HFFc6 (cell line): ENCODE results near the gene CLIP1. TPM values are rescaled to one million over a fixed set of nuclear protein-coding genes. Genes with fewer than 3 reads are reported as not detected.
A peak's percentile ranks its signal among the peaks of the same experiment; 100 is the strongest.

Experiments
- DNase-seq: peaks from one replicate; pipeline ENCODE4 v3.0.0-alpha.2; 2018
- H3K27ac Mint-ChIP-seq: 2 replicates; pipeline ENCODE4 v1.8.0; 2020; ENCODE audit warnings: mild to moderate bottlenecking, mixed read lengths
- H3K27me3 Mint-ChIP-seq: 2 replicates; pipeline ENCODE4 v1.8.0; 2021; ENCODE audit warnings: mild to moderate bottlenecking, moderate library complexity, mixed read lengths; ENCODE audit not compliant: insufficient read depth
- H3K36me3 Mint-ChIP-seq: 2 replicates; pipeline ENCODE4 v1.8.0; 2021; ENCODE audit warnings: low read depth, mixed read lengths
- H3K4me1 Mint-ChIP-seq: 2 replicates; pipeline ENCODE4 v1.8.0; 2020; ENCODE audit warnings: low read depth, mixed read lengths
- H3K4me3 Mint-ChIP-seq: 2 replicates; pipeline ENCODE4 v1.8.0; 2020; ENCODE audit warnings: mild to moderate bottlenecking, moderate library complexity, mixed read lengths
- H3K9me3 Mint-ChIP-seq: 2 replicates; pipeline ENCODE4 v1.8.0; 2020; ENCODE audit warnings: mild to moderate bottlenecking, mixed read lengths
- CTCF ChIP-seq: fragments of 200-600 bp; sonication (generic); IDR thresholded peaks from 2 replicates; pipeline ENCODE4 v1.5.0; 2021; ENCODE audit warnings: antibody characterized with exemption, mild to moderate bottlenecking
- total RNA-seq, 6 experiments: library from RNA; stranded (reverse); fragmentation: NEBNext Ultra II Directional; extraction: Animal tissue kit (Norgen Biotek cat#: 25700); gene quantifications; 2 replicates in 1 of 6; 3 replicates in 5 of 6; pipeline ENCODE4 v1.2.3, GENCODE V29; 2021

CLIP1 gene
- total RNA-seq, 6 experiments from 2014 or later: 62.5 to 71.9 (median 69.1) TPM

GRCh38 chr12:122393817-122394216 lies 28.7 kb downstream of the CLIP1 start:
- Mint-ChIP-seq H3K27me3 (no peaks in the 10 kb centered on the region; the same call in none of the 2 replicates), H3K27ac (peak overlapping the region; percentile 95), H3K4me1 (peaks cover 39% of the 10 kb centered on the region), H3K4me3 (no peak overlapping the region), H3K9me3 (no peaks in the 10 kb centered on the region), H3K36me3 (peaks cover 9% of the 10 kb centered on the region)
- no peak for TF ChIP-seq CTCF
- no peak for DNase-seq

GRCh38 chr12:122392411-122392810 lies 30.1 kb downstream of the CLIP1 start:
- TF ChIP-seq CTCF: no peak
- Mint-ChIP-seq H3K27me3 (no peaks in the 10 kb centered on the region; the same call in none of the 2 replicates), H3K36me3 (peaks cover 9% of the 10 kb centered on the region), H3K4me3 (no peak overlapping the region), H3K27ac (peak overlapping the region; percentile 31; the same call in 1 of the 2 replicates), H3K4me1 (peaks cover 37% of the 10 kb centered on the region), H3K9me3 (no peaks in the 10 kb centered on the region)
- DNase-seq: no peak

GRCh38 chr12:122389677-122390076 lies 32.8 kb downstream of the CLIP1 start:
- H3K36me3 Mint-ChIP-seq: peaks cover 9% of the 10 kb centered on the region; the same call in 1 of the 2 replicates
- peaks cover 21% of the 10 kb centered on the region for H3K4me1 Mint-ChIP-seq
- H3K4me3 Mint-ChIP-seq: no peak overlapping the region
- no peak overlapping the region for H3K27ac Mint-ChIP-seq
- H3K27me3 Mint-ChIP-seq: no peaks in the 10 kb centered on the region; the same call in none of the 2 replicates
- DNase-seq: no peak
- no peaks in the 10 kb centered on the region for H3K9me3 Mint-ChIP-seq
- no peak for TF ChIP-seq CTCF

DNA sequence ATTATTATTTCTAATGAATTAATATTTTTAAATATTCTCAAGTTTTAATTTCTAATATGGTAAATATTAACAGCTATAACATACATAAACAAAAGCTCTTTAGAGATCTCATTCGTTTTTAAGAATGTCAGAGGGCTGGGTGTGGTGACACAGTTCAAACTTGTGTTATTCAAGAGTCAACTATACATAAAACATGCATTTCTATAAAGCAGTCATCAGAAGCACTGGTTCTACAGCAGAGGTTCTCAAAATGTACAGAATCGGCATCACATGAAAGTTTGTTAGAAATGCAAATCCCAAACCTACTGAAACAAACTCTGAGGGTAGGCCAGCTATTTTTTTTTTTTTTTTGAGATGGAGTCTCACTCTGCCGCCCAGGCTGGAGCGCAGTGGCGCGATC lies 34.6 kb downstream of the CLIP1 start:
- Mint-ChIP-seq H3K4me1 (peaks cover 10% of the 10 kb centered on the region), H3K4me3 (no peak overlapping the region), H3K36me3 (peaks cover 9% of the 10 kb centered on the region; the same call in 1 of the 2 replicates), H3K9me3 (no peaks in the 10 kb centered on the region), H3K27ac (no peak overlapping the region), H3K27me3 (no peaks in the 10 kb centered on the region; the same call in none of the 2 replicates)
- no peak for TF ChIP-seq CTCF
- DNase-seq: no peak

GRCh38 chr12:122385171-122386016 lies 37.1 kb downstream of the CLIP1 start:
- H3K27ac Mint-ChIP-seq: no peak overlapping the region
- H3K4me3 Mint-ChIP-seq: no peak overlapping the region
- H3K9me3 Mint-ChIP-seq: no peaks in the 10 kb centered on the region
- H3K36me3 Mint-ChIP-seq: peaks cover 9% of the 10 kb centered on the region; the same call in 1 of the 2 replicates
- no peak for DNase-seq
- no peaks in the 10 kb centered on the region for H3K27me3 Mint-ChIP-seq
- H3K4me1 Mint-ChIP-seq: peaks cover 10% of the 10 kb centered on the region
- TF ChIP-seq CTCF: no peak
